Chondrocyte (in vitro differentiated cells): ENCODE measurements around the gene AKR1B1. TPM values are rescaled to one million over a fixed set of nuclear protein-coding genes. Genes with fewer than 3 reads are reported as not detected.

Experiments used
- DNase-seq: peaks from one replicate; pipeline ENCODE4 v3.0.0; 2021; ENCODE audit warnings: mixed read lengths, low spot score
- H3K27ac Mint-ChIP-seq: one replicate; pipeline ENCODE4 v1.8.0; 2021; ENCODE audit warnings: mild to moderate bottlenecking, moderate library complexity, mixed read lengths; ENCODE audit not compliant: unreplicated experiment
- H3K27me3 Mint-ChIP-seq: 2 replicates; pipeline ENCODE4 v1.8.0; 2021; ENCODE audit warnings: low read depth, mixed read lengths
- H3K36me3 Mint-ChIP-seq: 2 replicates; pipeline ENCODE4 v1.8.0; 2021; ENCODE audit warnings: low read depth, mixed read lengths
- H3K4me1 Mint-ChIP-seq: 2 replicates; pipeline ENCODE4 v1.8.0; 2021; ENCODE audit warnings: low read depth, mild to moderate bottlenecking, mixed read lengths
- H3K4me3 Mint-ChIP-seq: one replicate; pipeline ENCODE4 v1.8.0; 2021; ENCODE audit warnings: mild to moderate bottlenecking, moderate library complexity, mixed read lengths; ENCODE audit not compliant: unreplicated experiment
- H3K9me3 Mint-ChIP-seq: 2 replicates; pipeline ENCODE4 v1.8.0; 2021; ENCODE audit warnings: low read depth, mixed read lengths
- long read RNA-seq: library from polyadenylated mRNA; stranded (forward); transcript quantifications from one replicate; pipeline ENCODE4 v2.0.0, GENCODE V29; 2021
- total RNA-seq: library from RNA; stranded (reverse); gene quantifications from 3 replicates; pipeline ENCODE4 v1.2.1, GENCODE V29; 2021
- TF ChIP-seq, protein P1 (sequence below): fragments of 200-600 bp; sonication (generic); IDR thresholded peaks from 2 replicates; pipeline ENCODE4 v1.5.0; 2021; ENCODE audit warnings: antibody characterized with exemption, mild to moderate bottlenecking, moderate library complexity

AKR1B1 gene
- 49.3 to 67.7 TPM (median 52.8 TPM) in 3 replicates for total RNA-seq
- long read RNA-seq, transcript AKR1B1-201 (10 exons, 1,409 nt) = major isoform, 49 of 62 reads
- long read RNA-seq, partial matches to known transcripts = 2 of 62 reads
- long read RNA-seq, other reads (novel, unspliced or antisense) = 8 of 62 reads

DNA sequence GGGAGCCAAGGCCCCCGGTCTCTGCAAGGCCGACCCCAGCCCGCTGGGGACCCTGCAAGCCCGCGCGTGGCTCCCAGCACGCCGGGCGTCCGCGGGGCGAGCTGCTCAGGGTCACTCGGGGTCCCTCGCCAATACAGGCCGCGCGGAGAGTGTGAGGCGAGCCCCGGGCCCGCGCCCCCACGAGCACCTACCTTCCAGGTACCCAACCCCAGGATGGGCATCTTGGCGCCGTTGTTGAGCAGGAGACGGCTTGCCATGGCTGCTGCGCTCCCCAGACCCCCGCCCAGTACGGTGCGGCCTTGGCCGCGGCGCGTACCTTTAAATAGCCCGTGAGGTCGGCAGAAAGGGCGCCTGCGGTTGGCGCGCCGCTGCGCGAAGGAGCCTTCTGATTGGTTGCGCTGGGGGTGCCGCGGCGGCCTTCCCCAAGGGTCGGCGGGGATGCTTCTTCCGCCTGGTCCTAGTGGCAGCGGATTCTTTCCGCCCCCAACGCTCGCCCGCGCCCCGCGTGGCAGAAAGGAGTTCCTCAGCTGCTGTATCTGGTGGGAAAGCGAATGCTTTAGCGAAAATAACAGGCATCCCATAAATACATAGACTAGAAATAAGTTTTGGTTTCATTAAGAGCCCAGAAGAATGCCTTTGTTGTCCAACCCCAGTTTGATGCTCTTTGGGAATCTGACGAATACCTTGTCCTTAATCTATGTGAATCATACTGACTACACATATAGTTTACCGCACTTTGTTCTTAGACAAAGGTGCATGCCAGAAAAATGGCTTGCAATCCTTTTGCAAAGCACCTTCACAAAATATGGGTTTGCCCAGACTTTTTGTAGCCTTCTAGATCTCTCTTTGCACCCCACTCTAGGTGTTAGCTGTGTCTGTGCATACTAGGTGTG, at the start of gene AKR1B1:
TSS of gene AKR1B1 (minus strand) at position 295 of the 893 bp plus-strand sequence. CDS start at position 257, 38 bp downstream.
- peaks cover 3% of the 10 kb centered on the region for H3K36me3 Mint-ChIP-seq
- peaks cover 30% of the 10 kb centered on the region for H3K4me1 Mint-ChIP-seq

DNA sequence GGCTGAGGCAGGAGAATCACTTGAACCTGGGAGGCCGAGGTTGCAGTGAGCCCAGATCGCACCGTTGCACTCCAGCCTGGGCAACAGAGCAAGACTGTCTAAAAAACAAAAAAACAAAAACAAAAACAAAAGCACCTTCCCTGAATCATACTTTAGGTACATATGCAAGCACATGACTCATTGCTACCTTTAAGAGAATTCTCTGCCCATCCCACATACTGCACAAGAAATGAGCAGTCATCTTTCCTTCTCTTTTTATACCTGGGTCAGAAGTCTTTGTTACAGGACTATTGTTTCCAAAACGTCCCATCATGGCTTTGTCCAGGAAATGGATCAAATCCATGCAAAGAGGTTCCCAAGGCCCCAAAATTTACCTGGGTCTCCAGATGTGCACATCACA, 47.0 kb upstream of the AKR1B1 start:
- Mint-ChIP-seq H3K27ac (no peak overlapping the region), H3K36me3 (no peaks in the 10 kb centered on the region), H3K27me3 (no peaks in the 10 kb centered on the region), H3K9me3 (no peaks in the 10 kb centered on the region), H3K4me1 (peaks cover 5% of the 10 kb centered on the region), H3K4me3 (no peak overlapping the region)
- DNase-seq = no peak
- TF ChIP-seq, protein P1, sequence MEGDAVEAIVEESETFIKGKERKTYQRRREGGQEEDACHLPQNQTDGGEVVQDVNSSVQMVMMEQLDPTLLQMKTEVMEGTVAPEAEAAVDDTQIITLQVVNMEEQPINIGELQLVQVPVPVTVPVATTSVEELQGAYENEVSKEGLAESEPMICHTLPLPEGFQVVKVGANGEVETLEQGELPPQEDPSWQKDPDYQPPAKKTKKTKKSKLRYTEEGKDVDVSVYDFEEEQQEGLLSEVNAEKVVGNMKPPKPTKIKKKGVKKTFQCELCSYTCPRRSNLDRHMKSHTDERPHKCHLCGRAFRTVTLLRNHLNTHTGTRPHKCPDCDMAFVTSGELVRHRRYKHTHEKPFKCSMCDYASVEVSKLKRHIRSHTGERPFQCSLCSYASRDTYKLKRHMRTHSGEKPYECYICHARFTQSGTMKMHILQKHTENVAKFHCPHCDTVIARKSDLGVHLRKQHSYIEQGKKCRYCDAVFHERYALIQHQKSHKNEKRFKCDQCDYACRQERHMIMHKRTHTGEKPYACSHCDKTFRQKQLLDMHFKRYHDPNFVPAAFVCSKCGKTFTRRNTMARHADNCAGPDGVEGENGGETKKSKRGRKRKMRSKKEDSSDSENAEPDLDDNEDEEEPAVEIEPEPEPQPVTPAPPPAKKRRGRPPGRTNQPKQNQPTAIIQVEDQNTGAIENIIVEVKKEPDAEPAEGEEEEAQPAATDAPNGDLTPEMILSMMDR = no peak

More for the DNA sequence above, at the start of gene AKR1B1:
- peak within 1 kb of the TSS; percentile 65 for H3K27ac Mint-ChIP-seq
- H3K27me3 Mint-ChIP-seq = no peaks in the 10 kb centered on the region
- DNase-seq = peak; percentile 95
- TF ChIP-seq, protein P1 = peak; percentile 71
- H3K4me3 Mint-ChIP-seq = peak within 1 kb of the TSS; percentile 81
- H3K9me3 Mint-ChIP-seq = peaks cover 4% of the 10 kb centered on the region

DNA sequence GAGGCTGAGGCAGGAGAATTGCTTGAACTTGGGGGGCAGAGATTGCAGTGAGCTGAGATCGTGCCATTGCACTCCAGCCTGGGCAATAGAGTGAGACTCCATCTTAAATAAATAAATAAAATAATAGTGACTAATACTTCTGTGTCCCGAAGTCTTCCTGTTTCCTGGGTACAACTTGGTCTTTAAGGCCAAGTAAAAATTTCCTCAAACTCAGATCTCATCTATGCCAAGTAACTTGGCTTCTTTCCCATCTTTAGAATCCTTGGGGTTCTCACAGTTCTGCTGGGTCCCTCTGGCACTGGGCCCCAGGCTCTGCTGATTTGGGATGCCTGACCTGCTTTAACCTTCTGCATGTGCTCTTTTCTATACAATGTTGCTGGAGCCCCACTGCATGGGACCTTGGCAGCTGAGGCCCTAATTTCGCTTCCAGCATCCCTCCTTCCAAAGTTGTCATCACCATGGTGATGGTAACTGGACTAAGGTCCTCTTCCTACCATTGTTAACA, 45.8 kb upstream of the AKR1B1 start:
- H3K27ac Mint-ChIP-seq = no peak overlapping the region
- H3K9me3 Mint-ChIP-seq = no peaks in the 10 kb centered on the region
- peaks cover 5% of the 10 kb centered on the region for H3K4me1 Mint-ChIP-seq
- H3K4me3 Mint-ChIP-seq = no peak overlapping the region
- TF ChIP-seq, protein P1 = no peak
- no peaks in the 10 kb centered on the region for H3K36me3 Mint-ChIP-seq
- no peaks in the 10 kb centered on the region for H3K27me3 Mint-ChIP-seq
- no peak for DNase-seq

DNA sequence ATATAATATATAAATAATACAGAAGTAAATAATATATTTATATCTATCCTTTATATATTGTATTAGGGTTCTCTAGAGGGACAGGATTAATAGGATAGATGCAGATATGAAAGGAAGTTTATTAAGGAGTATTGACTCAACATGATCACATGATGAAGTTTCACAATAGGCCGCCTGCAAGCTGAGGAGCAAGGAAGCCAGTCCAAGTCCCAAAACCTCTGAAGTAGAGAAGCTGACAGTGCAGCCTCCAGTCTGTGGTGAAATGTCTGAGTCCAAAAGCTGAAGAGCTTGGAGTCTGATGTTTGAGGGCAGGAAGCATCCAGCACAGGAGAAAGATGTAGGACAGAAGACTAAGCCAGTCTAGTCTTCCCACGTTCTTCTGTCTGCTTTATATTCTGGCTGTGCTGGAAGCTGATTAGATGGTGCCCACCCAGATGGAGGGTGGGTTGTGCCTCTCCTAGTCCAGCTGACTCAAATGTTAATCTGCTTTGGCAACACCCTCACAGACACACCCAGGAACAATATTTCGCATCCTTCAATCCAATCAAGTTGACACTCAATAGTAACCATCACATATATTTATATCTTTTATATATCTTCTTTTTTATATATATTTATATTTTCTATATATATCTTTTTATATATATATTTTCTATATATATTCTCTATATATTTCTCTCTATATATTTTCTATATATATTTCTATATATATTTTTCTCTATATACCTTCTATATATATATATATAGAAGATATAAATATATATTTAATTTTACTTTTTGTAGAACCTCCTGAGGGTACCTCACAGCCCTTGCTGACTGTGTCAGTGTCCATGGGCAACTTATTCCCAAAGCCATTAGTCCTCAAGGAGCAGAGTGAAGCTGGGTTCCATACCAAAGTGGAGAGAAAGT, 43.8 kb upstream of the AKR1B1 start:
- Mint-ChIP-seq H3K4me1 (peaks cover 5% of the 10 kb centered on the region), H3K36me3 (no peaks in the 10 kb centered on the region), H3K27ac (no peak overlapping the region), H3K9me3 (no peaks in the 10 kb centered on the region), H3K4me3 (no peak overlapping the region), H3K27me3 (peaks cover 4% of the 10 kb centered on the region)
- TF ChIP-seq, protein P1 = no peak
- DNase-seq = no peak
